ENCODE measurements around the gene FZD2. TPM values are rescaled to one million over a fixed set of nuclear protein-coding genes. Genes with fewer than 3 reads are reported as not detected.
A peak's percentile ranks its signal among the peaks of the same experiment; 100 is the strongest.
"Not testable (repeated sequence)": the region's sequence is repeated elsewhere in the genome, so short reads cannot be mapped to it uniquely, and the experiment has no call there.

The FZD2 gene
- total RNA-seq, 1 donor from 2014 or later, result 7.7 TPM

GRCh38 chr17:44575403-44575802 is 18.1 kb downstream of the FZD2 start:
- DNase-seq (ENCODE audit: low spot score), result no peak

GRCh38 chr17:44578947-44579346 is 21.7 kb downstream of the FZD2 start:
- no peak for DNase-seq (ENCODE audit: low spot score)

GRCh38 chr17:44581868-44582267 is 24.6 kb downstream of the FZD2 start:
- DNase-seq (ENCODE audit: low spot score), result no peak

- DNase-seq (ENCODE audit: low spot score), result no peak
Observed at GRCh38 chr17:44584443-44584842, 27.2 kb downstream of the FZD2 start.

- DNase-seq (ENCODE audit: low spot score), result no peak
Observed at GRCh38 chr17:44585315-44585714, 28.0 kb downstream of the FZD2 start.

- peak; percentile 63 for DNase-seq (ENCODE audit: low spot score)
Observed at GRCh38 chr17:44587339-44587738, 30.1 kb downstream of the FZD2 start.

- DNase-seq (ENCODE audit: low spot score), result no peak
Observed at GRCh38 chr17:44589316-44590071, 32.2 kb downstream of the FZD2 start.

- DNase-seq (ENCODE audit: low spot score), result not testable (repeated sequence)
Observed at GRCh38 chr17:44590072-44590462, 32.8 kb downstream of the FZD2 start.

- not testable (repeated sequence) for DNase-seq (ENCODE audit: low spot score)
Observed at GRCh38 chr17:44590762-44591161, 33.5 kb downstream of the FZD2 start.

GRCh38 chr17:44591206-44591605 is 33.9 kb downstream of the FZD2 start:
- no peak for DNase-seq (ENCODE audit: low spot score)

- no peak for DNase-seq (ENCODE audit: low spot score)
Observed at GRCh38 chr17:44593156-44593555, 35.9 kb downstream of the FZD2 start.

GRCh38 chr17:44595216-44595775 is 38.0 kb downstream of the FZD2 start:
- no peak for DNase-seq (ENCODE audit: low spot score)

GRCh38 chr17:44598329-44598728 is 41.0 kb downstream of the FZD2 start:
- no peak for DNase-seq (ENCODE audit: low spot score)

- DNase-seq (ENCODE audit: low spot score), result no peak
Observed at GRCh38 chr17:44598932-44599297, 41.6 kb downstream of the FZD2 start.

- DNase-seq (ENCODE audit: low spot score), result peak; percentile 56
Observed at GRCh38 chr17:44599298-44600175, 42.3 kb downstream of the FZD2 start.

- no peak for DNase-seq (ENCODE audit: low spot score)
Observed at GRCh38 chr17:44601539-44601938, 44.3 kb downstream of the FZD2 start.

- no peak for DNase-seq (ENCODE audit: low spot score)
Observed at GRCh38 chr17:44601973-44602372, 44.7 kb downstream of the FZD2 start.

GRCh38 chr17:44602390-44602789 is 45.1 kb downstream of the FZD2 start:
- no peak for DNase-seq (ENCODE audit: low spot score)

GRCh38 chr17:44602970-44603369 is 45.7 kb downstream of the FZD2 start:
- DNase-seq (ENCODE audit: low spot score), result no peak

- DNase-seq (ENCODE audit: low spot score), result no peak
Observed at GRCh38 chr17:44604116-44604761, 47.0 kb downstream of the FZD2 start.

GRCh38 chr17:44604768-44605485 is 47.6 kb downstream of the FZD2 start:
- DNase-seq (ENCODE audit: low spot score), result no peak

- no peak for DNase-seq (ENCODE audit: low spot score)
Observed at GRCh38 chr17:44606658-44607057, 49.4 kb downstream of the FZD2 start.

All from mucosa of gallbladder (tissue), 1 donor.